PC-9 (cell line): ENCODE results near the gene CYTH3. TPM values are rescaled to one million over a fixed set of nuclear protein-coding genes. Genes with fewer than 3 reads are reported as not detected.

Experiments used
- BruUV-seq: library from RNA; stranded (reverse); fragments of 400-500 nt; replicated peaks from 2 replicates; lab custom pipeline; 2021; lab: Mats Ljungman, UMichigan
- CTCF ChIA-PET: fragments of 300-600 bp; sonication (Branson Sonifier 250); formaldehyde crosslinking; loops from one replicate; lab custom pipeline; 2022; ENCODE audit warnings: antibody characterized with exemption; lab: Charles Lee
- POLR2A ChIA-PET: fragments of 300-600 bp; sonication (Branson Sonifier 250); formaldehyde crosslinking; loops from one replicate; lab custom pipeline; 2022; ENCODE audit warnings: antibody characterized with exemption; ENCODE audit not compliant: unreplicated experiment; lab: Charles Lee
- DNase-seq, 2 experiments: peaks; one replicate each; pipeline versions ENCODE4 v3.0.0 to v3.0.0-alpha.2; 2015 to 2022; ENCODE audit warnings: mixed read lengths in 1 of 2
- H2AFZ ChIP-seq: fragments of 200-600 bp; sonication (generic); 2 replicates; pipeline ENCODE4 v1.8.1; 2017; ENCODE audit warnings: antibody characterized with exemption
- H3F3A ChIP-seq: fragments of 200-600 bp; sonication (generic); 2 replicates; pipeline ENCODE4 v1.8.1; 2017; ENCODE audit warnings: antibody characterized with exemption, mild to moderate bottlenecking, low read depth; ENCODE audit not compliant: insufficient read depth
- H3K27ac ChIP-seq: fragments of 200-600 bp; sonication (generic); 2 replicates; pipeline ENCODE4 v1.6.1; 2016; ENCODE audit warnings: mixed run types
- H3K27me3 ChIP-seq: fragments of 200-600 bp; sonication (generic); 2 replicates; pipeline ENCODE4 v1.6.1; 2016; ENCODE audit warnings: low read depth, mixed run types; ENCODE audit not compliant: insufficient read depth
- H3K36me3 ChIP-seq: fragments of 200-600 bp; sonication (generic); 2 replicates; pipeline ENCODE4 v1.6.1; 2016; ENCODE audit warnings: low read depth, mixed run types
- H3K4me1 ChIP-seq: fragments of 200-600 bp; sonication (generic); replicated peaks from 2 replicates; pipeline ENCODE4 v1.6.1; 2016; ENCODE audit warnings: mixed run types; ENCODE audit not compliant: insufficient read depth
- H3K4me2 ChIP-seq: fragments of 200-600 bp; sonication (generic); 2 replicates; pipeline ENCODE4 v1.6.1; 2017; ENCODE audit warnings: mixed run types
- H3K4me3 ChIP-seq: fragments of 200-600 bp; sonication (generic); 2 replicates; pipeline ENCODE4 v1.6.1; 2016; ENCODE audit warnings: mixed run types
- H3K79me2 ChIP-seq: fragments of 200-600 bp; sonication (generic); 2 replicates; pipeline ENCODE4 v1.6.1; 2017; ENCODE audit warnings: low read depth, mixed run types
- H3K9me2 ChIP-seq: fragments of 200-600 bp; sonication (generic); 2 replicates; pipeline ENCODE4 v1.8.1; 2017; ENCODE audit warnings: mild to moderate bottlenecking; ENCODE audit not compliant: insufficient read depth
- H3K9me3 ChIP-seq: fragments of 200-600 bp; sonication (generic); 2 replicates; pipeline ENCODE4 v1.8.1; 2016; ENCODE audit warnings: low read depth; ENCODE audit not compliant: insufficient read depth
- H4K20me1 ChIP-seq: fragments of 200-600 bp; sonication (generic); 2 replicates; pipeline ENCODE4 v1.8.1; 2017; ENCODE audit not compliant: insufficient read depth
- EZH2 ChIP-seq: fragments of 200-600 bp; sonication (generic); IDR thresholded peaks from 2 replicates; pipeline ENCODE4 v1.8.0; 2017; ENCODE audit warnings: antibody characterized with exemption, low read depth
- intact Hi-C: fragments of 100-400 bp; cut with micrococcal nuclease; formaldehyde crosslinking; loops from one replicate; pipeline ENCODE4 v1.10.0; 2022; ENCODE audit not compliant: unreplicated experiment
- total RNA-seq: library from RNA; stranded (reverse); gene quantifications from 2 replicates; pipeline ENCODE4 v1.2.3, GENCODE V29; 2021
- TF ChIP-seq, protein P1 (sequence below): fragments of 200-600 bp; sonication (generic); conservative IDR thresholded peaks from 2 replicates; pipeline ENCODE4 v1.6.1; 2017; ENCODE audit warnings: mixed run types, antibody characterized with exemption, mild to moderate bottlenecking, moderate library complexity

The CYTH3 gene
- total RNA-seq, 1 experiment from 2014 or later, result 84.4 TPM

DNA sequence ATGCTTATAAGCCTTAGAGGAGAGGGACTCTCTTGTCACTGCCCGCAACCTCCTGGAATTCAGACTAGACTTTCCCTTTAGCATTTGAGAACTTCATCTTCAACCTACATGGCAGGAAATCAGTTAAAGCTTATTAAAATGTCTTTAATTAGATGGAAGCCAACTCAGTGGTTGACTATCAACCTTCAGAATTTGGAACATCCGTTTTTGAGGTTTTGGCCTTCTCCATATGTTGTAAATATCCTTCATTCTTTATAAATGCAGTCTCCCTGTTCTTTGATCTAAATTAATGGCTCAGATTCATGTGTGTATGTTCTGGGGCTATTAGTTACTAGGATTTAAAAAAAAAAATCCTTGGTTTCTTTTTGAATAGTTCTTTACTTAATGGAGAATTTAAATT is 156.2 kb downstream of the CYTH3 start:
- H2AFZ ChIP-seq, result no peak overlapping the region
- BruUV-seq, result no TSS peak
- no peaks in the 10 kb centered on the region for H3K4me1 ChIP-seq
- H3F3A ChIP-seq, result 0 out of 2 replicates have a peak, but pooled peaks cover 6% of the 10 kb centered on the region
- H3K36me3 ChIP-seq, result peaks cover 61% of the 10 kb centered on the region
- H3K27ac ChIP-seq, result no peak overlapping the region
- no peak for TF ChIP-seq EZH2
- TF ChIP-seq, protein P1, sequence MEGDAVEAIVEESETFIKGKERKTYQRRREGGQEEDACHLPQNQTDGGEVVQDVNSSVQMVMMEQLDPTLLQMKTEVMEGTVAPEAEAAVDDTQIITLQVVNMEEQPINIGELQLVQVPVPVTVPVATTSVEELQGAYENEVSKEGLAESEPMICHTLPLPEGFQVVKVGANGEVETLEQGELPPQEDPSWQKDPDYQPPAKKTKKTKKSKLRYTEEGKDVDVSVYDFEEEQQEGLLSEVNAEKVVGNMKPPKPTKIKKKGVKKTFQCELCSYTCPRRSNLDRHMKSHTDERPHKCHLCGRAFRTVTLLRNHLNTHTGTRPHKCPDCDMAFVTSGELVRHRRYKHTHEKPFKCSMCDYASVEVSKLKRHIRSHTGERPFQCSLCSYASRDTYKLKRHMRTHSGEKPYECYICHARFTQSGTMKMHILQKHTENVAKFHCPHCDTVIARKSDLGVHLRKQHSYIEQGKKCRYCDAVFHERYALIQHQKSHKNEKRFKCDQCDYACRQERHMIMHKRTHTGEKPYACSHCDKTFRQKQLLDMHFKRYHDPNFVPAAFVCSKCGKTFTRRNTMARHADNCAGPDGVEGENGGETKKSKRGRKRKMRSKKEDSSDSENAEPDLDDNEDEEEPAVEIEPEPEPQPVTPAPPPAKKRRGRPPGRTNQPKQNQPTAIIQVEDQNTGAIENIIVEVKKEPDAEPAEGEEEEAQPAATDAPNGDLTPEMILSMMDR, result no peak
- no peak overlapping the region for H3K4me2 ChIP-seq
- H3K27me3 ChIP-seq, result no peaks in the 10 kb centered on the region
- no peaks in the 10 kb centered on the region for H3K9me2 ChIP-seq
- ChIA-PET POLR2A (no interaction called here), CTCF (interaction anchor here (0.6 kb wide), 1 partner anchor 119 kb away, joined by 7 read pairs; no protein-coding TSS in a partner anchor)
- H3K9me3 ChIP-seq, result peaks cover 11% of the 10 kb centered on the region
- no peak overlapping the region for H3K4me3 ChIP-seq
- intact Hi-C loops, result no loop called here
- DNase-seq, result no peak
- H4K20me1 ChIP-seq, result peaks cover 8% of the 10 kb centered on the region
- H3K79me2 ChIP-seq, result peaks cover 12% of the 10 kb centered on the region

Other genes starting within 250 kb of the CYTH3 start
- gene ANKRD61, start 241.2 kb downstream of the CYTH3 start, total RNA-seq, result 0.37 TPM in 1 of 2 replicates, not detected in the other
- 202 and 239 TPM in 2 replicates for gene EIF2AK1, start 213.4 kb downstream of the CYTH3 start, total RNA-seq
- 17.5 TPM in 2 replicates for gene USP42, start 167.7 kb downstream of the CYTH3 start, total RNA-seq
- 19.0 and 19.2 TPM in 2 replicates for gene FAM220A, start 76.3 kb upstream of the CYTH3 start, total RNA-seq
- 480 and 482 TPM in 2 replicates for gene RAC1, start 101.9 kb upstream of the CYTH3 start, total RNA-seq
- gene DAGLB, start 175.3 kb upstream of the CYTH3 start, total RNA-seq, result 46.7 and 56.4 TPM in 2 replicates
- gene KDELR2, start 211.5 kb upstream of the CYTH3 start, total RNA-seq, result 134 and 217 TPM in 2 replicates